ENCODE data around the gene RASGRP1.

GRCh38 chr15:38605744-38606143 is 41.1 kb upstream of the RASGRP1 start:
- TF ChIP-seq CTCF (conservative IDR thresholded peaks at IDR 0.05 in 1 of 2, IDR thresholded peaks at IDR 0.05 in 1 of 2; ENCODE audit: low read depth in 1 of 2, low read length in 2 of 2) (no peak), EZH2 (IDR thresholded peaks at IDR 0.05; ENCODE audit: low read length, missing control alignments) (no peak)

Data from fibroblast of lung (primary cell).